ENCODE results near the gene LRRN4CL. TPM values are rescaled to one million over a fixed set of nuclear protein-coding genes. Genes with fewer than 3 reads are reported as not detected.
"Not testable (repeated sequence)": the region's sequence is repeated elsewhere in the genome, so short reads cannot be mapped to it uniquely, and the experiment has no call there.

The LRRN4CL gene
- total RNA-seq, 1 donor from 2014 or later: 2.9 TPM

GRCh38 chr11:62680825-62681240 is 8.5 kb downstream of the LRRN4CL start:
- intact Hi-C loops (cut with DNase I): no loop called here
- DNase-seq (ENCODE audit: low spot score): no peak

- DNase-seq (ENCODE audit: low spot score): peak; percentile 97
- intact Hi-C loops (cut with DNase I): no loop called here
These were observed 10.3 kb downstream of the LRRN4CL start, which contains the start of gene UBXN1 for GRCh38 chr11:62678770-62679696. Gene UBXN1 (minus strand): TSS chr11:62679073. CDS start chr11:62678923, 150 bp downstream.

DNA sequence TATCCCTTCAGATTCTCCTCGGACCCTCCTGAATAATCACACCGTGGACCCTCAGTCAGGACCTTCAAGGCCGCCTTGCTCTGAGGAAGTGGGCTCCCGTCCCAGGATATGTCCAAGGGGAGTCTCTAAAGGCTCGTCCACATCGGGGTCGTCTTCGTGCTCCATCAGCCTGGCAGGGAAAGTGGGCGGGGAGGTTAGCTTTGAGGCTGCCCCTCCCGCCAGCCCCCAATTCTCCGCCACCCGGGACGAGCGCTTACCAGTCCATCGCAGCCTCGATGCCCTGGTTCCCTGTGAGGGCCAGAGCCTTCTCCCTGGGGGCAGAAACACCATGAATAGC is 10.9 kb downstream of the LRRN4CL start:
- intact Hi-C loops (cut with DNase I): no loop called here
- no peak for DNase-seq (ENCODE audit: low spot score)

DNA sequence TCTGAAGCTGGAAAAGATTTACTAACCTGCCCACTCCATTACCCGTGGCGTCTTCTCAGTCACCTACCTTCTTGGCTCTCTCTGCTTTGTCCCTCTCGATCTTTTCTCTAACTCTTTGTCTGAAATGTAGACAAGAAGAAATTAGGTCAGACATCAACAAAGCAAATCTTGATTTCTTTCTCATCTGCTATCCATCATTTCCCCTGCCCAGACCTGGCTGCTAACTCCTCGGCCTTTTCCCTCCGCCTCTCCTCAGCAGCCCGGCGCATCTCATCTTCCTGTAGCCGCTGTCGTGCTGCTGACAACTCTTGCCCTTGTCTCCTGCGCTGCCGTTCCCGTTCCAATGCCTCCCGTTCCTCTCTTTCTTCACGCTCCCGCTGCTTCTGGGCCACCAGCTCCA is 11.6 kb downstream of the LRRN4CL start:
- DNase-seq (ENCODE audit: low spot score): no peak

GRCh38 chr11:62677156-62677555 is 12.2 kb downstream of the LRRN4CL start:
- DNase-seq (ENCODE audit: low spot score): no peak
- intact Hi-C loops (cut with DNase I): no loop called here

More for the DNA sequence above, 11.6 kb downstream of the LRRN4CL start:
- intact Hi-C loops (cut with DNase I): no loop called here

DNA sequence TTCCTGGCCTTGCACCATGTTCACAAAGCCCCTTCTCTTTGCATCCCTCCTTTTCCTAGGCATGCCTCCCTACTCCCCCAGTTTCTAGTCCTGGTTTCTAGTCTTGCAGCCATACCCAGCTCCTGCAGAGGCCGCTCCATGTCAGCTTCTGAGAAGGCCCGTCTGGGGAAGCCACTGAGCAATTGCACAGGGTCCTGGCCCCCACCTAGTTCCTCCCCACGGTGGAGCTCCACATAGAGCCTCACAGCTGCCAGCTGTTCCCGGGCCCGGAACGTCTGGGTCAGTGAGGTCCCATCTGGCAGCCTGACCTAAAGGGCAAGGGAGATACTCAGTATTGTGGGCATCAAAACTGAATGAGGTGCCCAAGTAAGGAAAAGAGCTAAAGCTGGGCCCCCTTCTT is 12.6 kb downstream of the LRRN4CL start:
- DNase-seq (ENCODE audit: low spot score): no peak
- intact Hi-C loops (cut with DNase I): no loop called here

- intact Hi-C loops (cut with DNase I); DNase-seq (ENCODE audit: low spot score): not testable (repeated sequence)
These were observed 13.9 kb downstream of the LRRN4CL start for GRCh38 chr11:62675415-62675814.

DNA sequence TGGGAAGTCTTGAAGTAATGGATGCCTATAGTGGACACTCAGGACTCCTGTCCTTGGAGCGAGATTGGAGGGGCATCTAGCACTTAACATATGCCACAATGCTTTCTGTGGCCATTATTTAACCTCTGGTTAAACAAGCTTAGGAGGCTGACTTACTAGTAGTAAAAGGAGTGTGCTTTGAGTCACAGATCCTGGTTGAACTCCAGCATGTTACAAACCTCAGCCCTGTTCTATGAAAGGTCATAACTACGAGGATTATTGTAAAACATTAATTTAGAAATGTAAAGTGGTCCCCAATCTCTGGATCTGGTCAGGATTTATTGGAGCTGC is 16.2 kb downstream of the LRRN4CL start:
- intact Hi-C loops (cut with DNase I): loop anchor here (5.0 kb wide), 1 partner anchor 34 kb away; the partner anchor contains the start of genes BSCL2 and GNG3
- no peak for DNase-seq (ENCODE audit: low spot score)

DNA sequence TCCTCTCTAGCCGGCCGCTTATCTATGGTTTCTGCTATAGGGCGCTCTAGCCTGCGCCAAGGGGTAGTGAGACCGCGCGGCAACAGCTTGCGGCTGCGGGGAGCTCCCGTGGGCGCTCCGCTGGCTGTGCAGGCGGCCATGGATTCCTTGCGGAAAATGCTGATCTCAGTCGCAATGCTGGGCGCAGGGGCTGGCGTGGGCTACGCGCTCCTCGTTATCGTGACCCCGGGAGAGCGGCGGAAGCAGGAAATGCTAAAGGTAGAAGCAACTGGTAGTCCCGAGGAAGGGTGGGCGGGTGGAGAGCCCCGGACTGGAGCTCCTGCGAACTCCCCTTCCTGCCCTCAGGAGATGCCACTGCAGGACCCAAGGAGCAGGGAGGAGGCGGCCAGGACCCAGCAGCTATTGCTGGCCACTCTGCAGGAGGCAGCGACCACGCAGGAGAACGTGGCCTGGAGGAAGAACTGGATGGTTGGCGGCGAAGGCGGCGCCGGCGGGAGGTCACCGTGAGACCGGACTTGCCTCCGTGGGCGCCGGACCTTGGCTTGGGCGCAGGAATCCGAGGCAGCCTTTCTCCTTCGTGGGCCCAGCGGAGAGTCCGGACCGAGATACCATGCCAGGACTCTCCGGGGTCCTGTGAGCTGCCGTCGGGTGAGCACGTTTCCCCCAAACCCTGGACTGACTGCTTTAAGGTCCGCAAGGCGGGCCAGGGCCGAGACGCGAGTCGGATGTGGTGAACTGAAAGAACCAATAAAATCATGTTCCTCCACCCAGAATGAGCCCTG is 17.5 kb downstream of the LRRN4CL start, which contains the start of the genes LBHD1 and UQCC3:
LBHD1 (minus strand) TSS at position 660 of the 782 bp plus-strand sequence. CDS start 2,236 bp downstream, outside the sequence.
UQCC3 (plus strand) TSS at position 66 of the 782 bp plus-strand sequence; CDS start at position 139, 73 bp downstream.
- peak; percentile 91 for DNase-seq (ENCODE audit: low spot score)
- intact Hi-C loops (cut with DNase I): loop anchor here (5.0 kb wide), 1 partner anchor 36 kb away; the partner anchor contains the start of genes BSCL2 and GNG3

- DNase-seq (ENCODE audit: low spot score): no peak
- intact Hi-C loops (cut with DNase I): loop anchor here (5.0 kb wide), 1 partner anchor 36 kb away; the partner anchor contains the start of genes BSCL2 and GNG3
These were observed 18.1 kb downstream of the LRRN4CL start for GRCh38 chr11:62671236-62671607.

GRCh38 chr11:62669420-62670161 is 19.7 kb downstream of the LRRN4CL start:
- intact Hi-C loops (cut with DNase I): loop anchor here (5.0 kb wide), 1 partner anchor 38 kb away; the partner anchor contains the start of genes BSCL2 and GNG3

GRCh38 chr11:62667460-62667859 is 21.9 kb downstream of the LRRN4CL start:
- intact Hi-C loops (cut with DNase I): no loop called here

More at GRCh38 chr11:62669420-62670161, 19.7 kb downstream of the LRRN4CL start:
- no peak for DNase-seq (ENCODE audit: low spot score)

GRCh38 chr11:62666259-62666926 is 22.9 kb downstream of the LRRN4CL start:
- DNase-seq (ENCODE audit: low spot score): no peak
- intact Hi-C loops (cut with DNase I): no loop called here

More at GRCh38 chr11:62667460-62667859, 21.9 kb downstream of the LRRN4CL start:
- no peak for DNase-seq (ENCODE audit: low spot score)

DNA sequence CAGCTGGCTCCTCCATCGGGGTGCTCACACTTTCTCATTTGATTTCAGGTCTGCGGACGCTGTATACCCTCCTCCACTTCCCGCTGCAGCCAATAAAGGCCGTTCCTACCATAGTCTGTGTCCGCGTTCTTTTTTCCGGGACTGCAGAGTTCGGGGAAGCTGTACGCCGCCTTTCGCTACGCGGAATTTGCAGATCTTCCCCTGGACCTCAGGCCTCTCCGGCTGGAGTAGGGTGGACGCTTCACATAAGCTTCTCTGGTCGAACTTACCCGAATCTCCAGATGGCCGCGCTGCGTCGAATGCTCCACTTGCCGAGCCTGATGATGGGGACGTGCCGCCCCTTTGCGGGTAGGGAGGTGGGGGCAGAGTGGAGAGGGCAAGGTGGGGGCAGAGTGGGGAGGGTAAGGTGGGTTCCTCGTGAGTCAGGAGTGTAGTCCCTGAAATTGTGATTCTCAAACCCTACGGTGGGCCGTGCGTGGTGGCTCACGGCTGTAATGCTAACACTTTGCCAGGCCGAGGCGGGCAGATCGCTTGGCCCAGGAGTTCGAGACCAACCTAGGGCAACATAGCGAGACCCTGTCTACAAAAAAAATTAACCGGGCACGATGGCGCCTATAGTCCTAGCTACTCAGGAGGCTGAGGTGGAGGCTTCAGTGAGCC is 23.6 kb downstream of the LRRN4CL start:
- intact Hi-C loops (cut with DNase I): loop anchor here (2.0 kb wide), 1 partner anchor 19 kb away; the partner anchor contains the start of gene GANAB
- no peak for DNase-seq (ENCODE audit: low spot score)

DNA sequence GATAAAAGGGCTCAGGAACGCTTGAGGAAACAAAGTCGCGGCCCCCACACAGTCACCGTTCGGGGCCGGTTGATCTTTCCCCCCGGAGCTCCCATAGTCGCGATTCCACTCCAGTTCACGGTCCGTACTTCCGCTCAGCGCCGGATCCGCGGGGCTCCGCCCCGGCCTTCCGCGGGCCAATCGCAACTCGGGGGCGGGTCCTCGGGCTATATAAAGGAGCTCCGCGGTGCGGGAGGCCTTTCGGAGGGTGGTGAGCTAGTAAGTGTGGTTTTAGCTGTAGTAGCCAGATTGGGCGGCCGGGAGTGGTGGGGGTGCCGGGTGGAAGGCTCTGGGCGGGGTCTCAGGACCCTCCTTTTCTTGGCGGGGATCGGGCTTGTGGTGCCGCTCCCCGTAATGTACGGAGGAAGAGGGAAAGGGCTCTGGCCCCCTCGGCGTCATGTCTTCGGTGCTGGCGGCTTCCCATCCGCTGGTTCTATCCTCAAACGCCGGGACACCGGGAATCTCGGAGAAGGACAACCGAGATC is 24.2 kb downstream of the LRRN4CL start, which contains the start of the genes C11orf98 and CSKMT:
C11orf98 (minus strand) TSS at position 136 of the 524 bp plus-strand sequence; CDS start at position 95, 41 bp downstream.
CSKMT (plus strand) TSS at position 238 of the 524 bp plus-strand sequence. CDS start 568 bp downstream, outside the sequence.
- intact Hi-C loops (cut with DNase I): loop anchor here (2.0 kb wide), 1 partner anchor 18 kb away; the partner anchor contains the start of gene GANAB
- DNase-seq (ENCODE audit: low spot score): peak; percentile 98

DNA sequence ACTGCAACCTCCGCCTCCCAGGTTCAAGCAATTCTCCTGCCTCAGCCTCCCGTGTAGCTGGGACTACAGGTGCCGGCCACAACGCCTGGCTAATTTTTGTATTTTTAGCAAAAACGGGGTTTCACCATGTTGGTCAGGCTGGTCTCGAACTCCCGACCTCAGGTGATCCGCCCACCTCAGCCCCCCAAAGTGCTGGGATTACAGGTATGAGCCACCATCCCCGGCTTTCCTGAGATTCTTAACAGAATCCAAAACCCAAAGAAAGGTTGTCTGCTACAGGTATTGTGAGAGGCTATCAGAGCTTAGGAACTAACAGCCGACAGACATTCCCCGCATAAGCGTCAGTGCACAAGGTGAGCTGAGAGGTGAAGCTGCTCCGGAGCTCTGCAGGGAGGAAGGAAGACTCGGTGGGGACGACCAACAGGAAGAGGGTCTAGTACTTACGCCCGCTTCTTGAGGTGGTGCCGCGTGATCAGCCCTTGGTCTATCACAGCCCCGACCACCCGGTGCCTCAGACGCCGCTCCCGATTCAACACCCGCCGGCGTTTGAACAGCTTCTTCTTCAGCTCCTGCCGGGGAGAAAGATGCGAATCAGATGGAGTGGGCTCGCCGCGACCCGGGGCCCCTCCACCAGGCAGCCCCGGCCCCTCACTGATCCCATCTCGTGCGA is 24.8 kb downstream of the LRRN4CL start:
- peak; percentile 78 for DNase-seq (ENCODE audit: low spot score)
- intact Hi-C loops (cut with DNase I): loop anchor here (2.0 kb wide), 1 partner anchor 18 kb away; the partner anchor contains the start of gene GANAB
